Measurements from ENCODE around the gene TPM3. TPM values are rescaled to one million over a fixed set of nuclear protein-coding genes. Genes with fewer than 3 reads are reported as not detected.

Gene TPM3
- total RNA-seq, result 100 to 1,000 TPM; 156 to 192 (median 181) TPM

DNA sequence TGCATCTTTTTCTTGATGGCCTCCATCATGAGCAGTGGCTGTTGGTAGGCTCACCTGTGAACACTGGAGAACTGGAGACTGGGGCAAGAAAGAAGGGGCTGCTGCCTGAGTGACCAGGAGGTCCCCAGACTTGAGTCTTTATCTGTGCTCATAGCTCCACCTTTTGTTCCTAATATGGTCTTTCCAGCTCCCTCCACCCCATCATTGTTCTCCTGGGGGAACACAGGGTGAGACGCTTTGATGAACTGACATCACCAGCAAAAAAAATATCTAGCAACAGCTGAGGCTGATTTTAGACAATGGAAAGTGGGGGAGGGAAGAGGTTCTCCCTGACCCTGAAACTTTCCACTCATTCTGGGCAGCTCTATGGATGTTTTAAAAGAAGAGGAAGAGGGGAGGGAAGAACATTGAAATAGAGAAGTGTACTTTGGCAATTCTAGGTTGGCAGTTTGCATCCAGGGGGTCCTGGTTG, at the start of gene TPM3:
Gene TPM3, minus strand, starts transcription at position 111 of the 472 bp plus-strand sequence. Its CDS starts 82 bp downstream, at position 29.
- Histone ChIP-seq H3K4me3 (no peak within 1 kb of the TSS), H3K9me3 (no peaks in the 10 kb centered on the region), H3K36me3 (no peaks in the 10 kb centered on the region), H3K27me3 (no peaks in the 10 kb centered on the region), H3K4me1 (peaks cover 12% of the 10 kb centered on the region), H3K27ac (no peak within 1 kb of the TSS)
- TF ChIP-seq, protein P1, sequence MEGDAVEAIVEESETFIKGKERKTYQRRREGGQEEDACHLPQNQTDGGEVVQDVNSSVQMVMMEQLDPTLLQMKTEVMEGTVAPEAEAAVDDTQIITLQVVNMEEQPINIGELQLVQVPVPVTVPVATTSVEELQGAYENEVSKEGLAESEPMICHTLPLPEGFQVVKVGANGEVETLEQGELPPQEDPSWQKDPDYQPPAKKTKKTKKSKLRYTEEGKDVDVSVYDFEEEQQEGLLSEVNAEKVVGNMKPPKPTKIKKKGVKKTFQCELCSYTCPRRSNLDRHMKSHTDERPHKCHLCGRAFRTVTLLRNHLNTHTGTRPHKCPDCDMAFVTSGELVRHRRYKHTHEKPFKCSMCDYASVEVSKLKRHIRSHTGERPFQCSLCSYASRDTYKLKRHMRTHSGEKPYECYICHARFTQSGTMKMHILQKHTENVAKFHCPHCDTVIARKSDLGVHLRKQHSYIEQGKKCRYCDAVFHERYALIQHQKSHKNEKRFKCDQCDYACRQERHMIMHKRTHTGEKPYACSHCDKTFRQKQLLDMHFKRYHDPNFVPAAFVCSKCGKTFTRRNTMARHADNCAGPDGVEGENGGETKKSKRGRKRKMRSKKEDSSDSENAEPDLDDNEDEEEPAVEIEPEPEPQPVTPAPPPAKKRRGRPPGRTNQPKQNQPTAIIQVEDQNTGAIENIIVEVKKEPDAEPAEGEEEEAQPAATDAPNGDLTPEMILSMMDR (IDR thresholded peaks at IDR 0.05), result no peak
- TF ChIP-seq POLR2AphosphoS5 (IDR thresholded peaks at IDR 0.05) (no peak), POLR2A (IDR thresholded peaks at IDR 0.05) (no peak), EP300 (IDR thresholded peaks at IDR 0.05) (no peak)
- 47% methylated on average over 1 of the region's 1 CpG for WGBS
- DNase-seq (ENCODE audit: low spot score in 2 of 2), result no peak

DNA sequence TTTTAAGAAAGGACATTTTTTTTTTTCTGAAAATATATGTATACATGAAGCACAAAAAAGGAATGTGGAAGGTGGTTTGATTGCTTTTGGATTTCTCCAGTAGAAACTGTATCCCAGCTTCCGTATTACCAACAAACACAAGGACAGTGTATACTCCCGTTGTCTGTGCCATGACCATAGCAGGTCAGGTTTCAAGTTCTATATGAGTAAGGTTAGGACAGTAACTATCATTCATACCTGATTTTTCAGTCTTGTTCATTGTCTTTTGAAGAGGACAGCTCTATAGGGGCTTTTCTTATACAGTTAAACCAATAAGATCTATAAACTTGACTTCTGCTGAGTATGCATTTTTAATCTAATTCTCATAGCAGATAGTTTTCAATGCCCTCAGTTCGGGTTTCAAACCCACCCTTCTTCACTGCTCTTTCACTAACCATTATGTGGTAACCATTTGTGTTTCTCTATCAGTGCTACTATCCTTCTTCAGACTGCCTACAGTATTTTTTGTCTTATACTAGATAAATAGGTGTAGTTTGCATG, 48.5 kb upstream of the TPM3 start:
- no peak for DNase-seq (ENCODE audit: low spot score in 2 of 2)
- H3K4me1 ChIP-seq, result no peaks in the 10 kb centered on the region
- H3K4me3 ChIP-seq, result no peak overlapping the region
- no peaks in the 10 kb centered on the region for H3K27me3 ChIP-seq
- no peak overlapping the region for H3K27ac ChIP-seq
- TF ChIP-seq, protein P1 (IDR thresholded peaks at IDR 0.05), result no peak
- no peak for TF ChIP-seq EP300 (IDR thresholded peaks at IDR 0.05)
- TF ChIP-seq POLR2AphosphoS5 (IDR thresholded peaks at IDR 0.05), result no peak
- no peak for TF ChIP-seq POLR2A (IDR thresholded peaks at IDR 0.05)
- H3K9me3 ChIP-seq, result no peaks in the 10 kb centered on the region
- peaks cover 95% of the 10 kb centered on the region for H3K36me3 ChIP-seq
- WGBS, result 87% methylated on average over 3 of the region's 3 CpGs

DNA sequence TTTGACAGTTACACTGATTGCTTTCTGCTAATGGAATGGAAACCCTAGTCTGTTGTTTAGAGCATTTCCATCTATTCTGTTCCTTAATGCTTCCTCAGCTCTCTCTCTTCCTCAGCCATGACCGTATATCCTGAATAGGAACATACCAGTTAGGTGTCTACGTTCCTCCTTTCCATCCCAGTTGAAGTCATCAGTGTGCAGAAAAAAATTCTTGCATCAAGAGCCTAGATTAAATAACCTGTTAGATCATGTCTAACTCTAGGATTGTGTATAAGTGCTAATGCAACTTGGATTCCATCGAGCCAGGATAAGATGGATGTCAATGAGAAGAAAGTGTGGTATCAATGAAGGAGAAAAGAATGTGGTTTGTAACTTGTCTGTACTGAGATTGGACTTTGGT, 47.6 kb upstream of the TPM3 start:
- DNase-seq (ENCODE audit: low spot score in 2 of 2), result no peak
- WGBS, result 90% methylated on average over 3 of the region's 3 CpGs
- Histone ChIP-seq H3K4me1 (no peaks in the 10 kb centered on the region), H3K27me3 (no peaks in the 10 kb centered on the region), H3K9me3 (no peaks in the 10 kb centered on the region), H3K27ac (no peak overlapping the region), H3K4me3 (no peak overlapping the region), H3K36me3 (peaks cover 95% of the 10 kb centered on the region)
- TF ChIP-seq EP300 (IDR thresholded peaks at IDR 0.05) (no peak), POLR2AphosphoS5 (IDR thresholded peaks at IDR 0.05) (no peak), POLR2A (IDR thresholded peaks at IDR 0.05) (no peak)
- TF ChIP-seq, protein P1 (IDR thresholded peaks at IDR 0.05), result no peak

DNA sequence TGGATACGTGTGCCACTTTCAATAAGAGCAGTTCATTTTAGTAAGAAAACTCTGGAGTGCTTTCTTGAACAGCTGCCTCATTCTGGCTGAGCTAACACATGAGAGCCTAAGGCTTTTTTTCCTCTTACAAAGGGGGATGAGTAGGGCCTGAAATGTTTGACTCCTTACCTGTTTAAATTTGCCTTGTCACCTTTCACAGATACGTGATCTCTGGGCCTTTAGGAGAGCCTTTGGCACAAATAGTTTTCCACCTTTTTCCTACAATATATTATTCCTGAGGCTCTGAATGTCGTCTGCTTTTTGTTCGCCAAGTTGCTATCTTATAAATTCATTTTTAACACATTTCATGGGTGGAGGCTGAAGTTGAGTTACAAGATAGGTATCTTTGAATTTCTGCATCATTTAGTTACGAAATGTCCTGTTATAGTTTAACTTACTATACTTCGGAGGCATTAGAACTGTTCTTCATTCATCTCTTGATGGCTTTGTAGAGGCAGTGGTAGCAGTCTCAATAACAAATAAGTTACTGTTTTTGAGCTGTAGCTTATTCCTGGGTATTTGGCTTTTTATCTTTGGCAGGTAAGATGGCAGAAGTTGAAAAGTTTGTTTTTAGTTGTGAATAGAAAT, 46.1 kb upstream of the TPM3 start:
- Histone ChIP-seq H3K9me3 (no peaks in the 10 kb centered on the region), H3K4me3 (no peak overlapping the region), H3K4me1 (no peaks in the 10 kb centered on the region), H3K36me3 (peaks cover 94% of the 10 kb centered on the region), H3K27ac (no peak overlapping the region), H3K27me3 (no peaks in the 10 kb centered on the region)
- TF ChIP-seq POLR2AphosphoS5 (IDR thresholded peaks at IDR 0.05), result no peak
- TF ChIP-seq, protein P1 (IDR thresholded peaks at IDR 0.05), result no peak
- TF ChIP-seq EP300 (IDR thresholded peaks at IDR 0.05), result no peak
- no peak for TF ChIP-seq POLR2A (IDR thresholded peaks at IDR 0.05)
- WGBS, result 90% methylated on average over 6 of the region's 6 CpGs
- DNase-seq (ENCODE audit: low spot score in 2 of 2), result no peak

DNA sequence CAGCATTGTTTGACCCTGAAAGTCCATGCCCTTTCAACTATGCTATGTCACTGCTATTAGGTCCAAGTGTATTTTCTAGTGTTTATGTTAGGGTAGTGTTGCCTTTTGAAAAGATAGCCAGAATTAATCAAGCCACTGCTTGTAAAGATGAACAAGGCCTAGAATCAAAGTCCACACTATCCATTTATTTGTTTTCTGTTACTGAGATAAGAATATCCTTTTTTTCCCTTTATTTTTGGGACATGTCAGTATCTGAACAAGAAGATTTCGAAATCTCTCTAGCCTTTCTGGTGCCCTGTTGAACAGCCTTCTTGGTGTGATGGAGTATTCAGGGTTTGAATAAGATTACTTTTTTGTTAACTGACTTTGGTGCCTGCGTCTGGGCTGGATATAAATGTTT, 45.5 kb upstream of the TPM3 start:
- H3K27me3 ChIP-seq, result no peaks in the 10 kb centered on the region
- WGBS, result 96% methylated on average over 2 of the region's 2 CpGs
- H3K4me3 ChIP-seq, result no peak overlapping the region
- H3K27ac ChIP-seq, result no peak overlapping the region
- H3K36me3 ChIP-seq, result peaks cover 96% of the 10 kb centered on the region
- DNase-seq (ENCODE audit: low spot score in 2 of 2), result no peak
- no peak for TF ChIP-seq POLR2A (IDR thresholded peaks at IDR 0.05)
- TF ChIP-seq, protein P1 (IDR thresholded peaks at IDR 0.05), result no peak
- TF ChIP-seq POLR2AphosphoS5 (IDR thresholded peaks at IDR 0.05), result no peak
- no peak for TF ChIP-seq EP300 (IDR thresholded peaks at IDR 0.05)
- no peaks in the 10 kb centered on the region for H3K4me1 ChIP-seq
- H3K9me3 ChIP-seq, result no peaks in the 10 kb centered on the region
